ENCODE results near the gene RFK. TPM values are rescaled to one million over a fixed set of nuclear protein-coding genes. Genes with fewer than 3 reads are reported as not detected.
A peak's percentile ranks its signal among the peaks of the same experiment; 100 is the strongest.

RFK gene
- total RNA-seq, 1 donor from 2014 or later, result 26.8 TPM

- DNase-seq (ENCODE audit: low read depth) (peak; percentile 74), FAIRE-seq (no peak)
- no peaks in the 10 kb centered on the region for H3K79me2 ChIP-seq (ENCODE audit: insufficient read depth, low read length)
- Mint-ChIP-seq H3K4me3 (ENCODE audit: unreplicated experiment) (no peak overlapping the region), H3K4me1 (ENCODE audit: low read depth, unreplicated experiment) (peaks cover 33% of the 10 kb centered on the region), H3K27ac (ENCODE audit: unreplicated experiment) (peak overlapping the region; percentile 7), H3K36me3 (ENCODE audit: low read depth, unreplicated experiment) (no peaks in the 10 kb centered on the region), H3K27me3 (ENCODE audit: low read depth, unreplicated experiment) (no peaks in the 10 kb centered on the region), H3K9me3 (ENCODE audit: unreplicated experiment) (no peaks in the 10 kb centered on the region)
- no peak for TF ChIP-seq EZH2 (IDR thresholded peaks at IDR 0.05; ENCODE audit: insufficient read depth, low read length)
- TF ChIP-seq, protein P1, sequence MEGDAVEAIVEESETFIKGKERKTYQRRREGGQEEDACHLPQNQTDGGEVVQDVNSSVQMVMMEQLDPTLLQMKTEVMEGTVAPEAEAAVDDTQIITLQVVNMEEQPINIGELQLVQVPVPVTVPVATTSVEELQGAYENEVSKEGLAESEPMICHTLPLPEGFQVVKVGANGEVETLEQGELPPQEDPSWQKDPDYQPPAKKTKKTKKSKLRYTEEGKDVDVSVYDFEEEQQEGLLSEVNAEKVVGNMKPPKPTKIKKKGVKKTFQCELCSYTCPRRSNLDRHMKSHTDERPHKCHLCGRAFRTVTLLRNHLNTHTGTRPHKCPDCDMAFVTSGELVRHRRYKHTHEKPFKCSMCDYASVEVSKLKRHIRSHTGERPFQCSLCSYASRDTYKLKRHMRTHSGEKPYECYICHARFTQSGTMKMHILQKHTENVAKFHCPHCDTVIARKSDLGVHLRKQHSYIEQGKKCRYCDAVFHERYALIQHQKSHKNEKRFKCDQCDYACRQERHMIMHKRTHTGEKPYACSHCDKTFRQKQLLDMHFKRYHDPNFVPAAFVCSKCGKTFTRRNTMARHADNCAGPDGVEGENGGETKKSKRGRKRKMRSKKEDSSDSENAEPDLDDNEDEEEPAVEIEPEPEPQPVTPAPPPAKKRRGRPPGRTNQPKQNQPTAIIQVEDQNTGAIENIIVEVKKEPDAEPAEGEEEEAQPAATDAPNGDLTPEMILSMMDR (IDR thresholded peaks at IDR 0.05; ENCODE audit: insufficient read depth, low read depth, low read length), result no peak
- H3K36me3 ChIP-seq (ENCODE audit: insufficient read depth, low read length), result no peaks in the 10 kb centered on the region
- no peak overlapping the region for H3K4me3 ChIP-seq (ENCODE audit: insufficient read depth, low read depth, low read length)
- no peaks in the 10 kb centered on the region for H3K27me3 ChIP-seq (ENCODE audit: insufficient read depth, low read length)
- H3K9me3 ChIP-seq (ENCODE audit: insufficient read depth, low read depth, low read length), result no peaks in the 10 kb centered on the region
- H4K20me1 ChIP-seq (ENCODE audit: insufficient read depth, low read length), result no peaks in the 10 kb centered on the region
- no peak overlapping the region for H3K9ac ChIP-seq (ENCODE audit: low read length)
- peaks cover 35% of the 10 kb centered on the region for H3K4me1 ChIP-seq (ENCODE audit: insufficient read depth, low read length)
- H2AFZ ChIP-seq (ENCODE audit: low read depth, low read length), result no peak overlapping the region
- H3K4me2 ChIP-seq (ENCODE audit: low read length), result peak overlapping the region; percentile 55
- no peak overlapping the region for H3K27ac ChIP-seq (ENCODE audit: low read depth, low read length)
These were observed 22.3 kb downstream of the RFK start for GRCh38 chr9:76371901-76372300.

GRCh38 chr9:76370396-76371023, 23.7 kb downstream of the RFK start:
- no peaks in the 10 kb centered on the region for H3K36me3 ChIP-seq (ENCODE audit: insufficient read depth, low read length)
- TF ChIP-seq EZH2 (IDR thresholded peaks at IDR 0.05; ENCODE audit: insufficient read depth, low read length), result no peak
- TF ChIP-seq, protein P1 (IDR thresholded peaks at IDR 0.05; ENCODE audit: insufficient read depth, low read depth, low read length), result no peak
- no peaks in the 10 kb centered on the region for H4K20me1 ChIP-seq (ENCODE audit: insufficient read depth, low read length)
- no peaks in the 10 kb centered on the region for H3K27me3 Mint-ChIP-seq (ENCODE audit: low read depth, unreplicated experiment)
- H3K4me1 Mint-ChIP-seq (ENCODE audit: low read depth, unreplicated experiment), result peaks cover 32% of the 10 kb centered on the region
- DNase-seq (ENCODE audit: low read depth), result no peak
- H3K4me1 ChIP-seq (ENCODE audit: insufficient read depth, low read length), result peaks cover 35% of the 10 kb centered on the region
- no peak overlapping the region for H3K9ac ChIP-seq (ENCODE audit: low read length)
- no peak overlapping the region for H3K4me3 ChIP-seq (ENCODE audit: insufficient read depth, low read depth, low read length)
- no peak overlapping the region for H3K4me3 Mint-ChIP-seq (ENCODE audit: unreplicated experiment)
- H3K4me2 ChIP-seq (ENCODE audit: low read length), result no peak overlapping the region
- no peak overlapping the region for H3K27ac Mint-ChIP-seq (ENCODE audit: unreplicated experiment)
- H3K36me3 Mint-ChIP-seq (ENCODE audit: low read depth, unreplicated experiment), result no peaks in the 10 kb centered on the region
- no peak overlapping the region for H3K27ac ChIP-seq (ENCODE audit: low read depth, low read length)
- FAIRE-seq, result no peak
- no peaks in the 10 kb centered on the region for H3K27me3 ChIP-seq (ENCODE audit: insufficient read depth, low read length)
- H3K9me3 ChIP-seq (ENCODE audit: insufficient read depth, low read depth, low read length), result no peaks in the 10 kb centered on the region
- no peaks in the 10 kb centered on the region for H3K9me3 Mint-ChIP-seq (ENCODE audit: unreplicated experiment)
- H3K79me2 ChIP-seq (ENCODE audit: insufficient read depth, low read length), result no peaks in the 10 kb centered on the region
- no peak overlapping the region for H2AFZ ChIP-seq (ENCODE audit: low read depth, low read length)

GRCh38 chr9:76369583-76369982, 24.6 kb downstream of the RFK start:
- Histone ChIP-seq H3K4me3 (ENCODE audit: insufficient read depth, low read depth, low read length) (no peak overlapping the region), H3K36me3 (ENCODE audit: insufficient read depth, low read length) (no peaks in the 10 kb centered on the region), H3K79me2 (ENCODE audit: insufficient read depth, low read length) (no peaks in the 10 kb centered on the region), H3K9ac (ENCODE audit: low read length) (no peak overlapping the region), H3K4me1 (ENCODE audit: insufficient read depth, low read length) (peaks cover 25% of the 10 kb centered on the region), H3K9me3 (ENCODE audit: insufficient read depth, low read depth, low read length) (no peaks in the 10 kb centered on the region), H3K27me3 (ENCODE audit: insufficient read depth, low read length) (no peaks in the 10 kb centered on the region), H3K4me2 (ENCODE audit: low read length) (peak overlapping the region; percentile 49), H2AFZ (ENCODE audit: low read depth, low read length) (no peak overlapping the region), H3K27ac (ENCODE audit: low read depth, low read length) (no peak overlapping the region), H4K20me1 (ENCODE audit: insufficient read depth, low read length) (no peaks in the 10 kb centered on the region)
- Mint-ChIP-seq H3K9me3 (ENCODE audit: unreplicated experiment) (no peaks in the 10 kb centered on the region), H3K27me3 (ENCODE audit: low read depth, unreplicated experiment) (no peaks in the 10 kb centered on the region), H3K27ac (ENCODE audit: unreplicated experiment) (peak overlapping the region; percentile 23), H3K36me3 (ENCODE audit: low read depth, unreplicated experiment) (no peaks in the 10 kb centered on the region), H3K4me3 (ENCODE audit: unreplicated experiment) (no peak overlapping the region), H3K4me1 (ENCODE audit: low read depth, unreplicated experiment) (peaks cover 26% of the 10 kb centered on the region)
- no peak for TF ChIP-seq EZH2 (IDR thresholded peaks at IDR 0.05; ENCODE audit: insufficient read depth, low read length)
- TF ChIP-seq, protein P1 (IDR thresholded peaks at IDR 0.05; ENCODE audit: insufficient read depth, low read depth, low read length), result no peak
- FAIRE-seq (no peak), DNase-seq (ENCODE audit: low read depth) (peak; percentile 80)
